HG03558 (cell line): ENCODE results near the gene AKR1D1.
"Not testable (repeated sequence)": the region's sequence is repeated elsewhere in the genome, so short reads cannot be mapped to it uniquely, and the experiment has no call there.

Experiments
- ATAC-seq: cut with Tn5 transposase; IDR thresholded peaks from one replicate; pipeline ENCODE4 v1.9.1; 2021; ENCODE audit warnings: moderate number of reproducible peaks; ENCODE audit not compliant: unreplicated experiment; ENCODE audit errors: extremely low read depth

AKR1D1 gene, protein sequence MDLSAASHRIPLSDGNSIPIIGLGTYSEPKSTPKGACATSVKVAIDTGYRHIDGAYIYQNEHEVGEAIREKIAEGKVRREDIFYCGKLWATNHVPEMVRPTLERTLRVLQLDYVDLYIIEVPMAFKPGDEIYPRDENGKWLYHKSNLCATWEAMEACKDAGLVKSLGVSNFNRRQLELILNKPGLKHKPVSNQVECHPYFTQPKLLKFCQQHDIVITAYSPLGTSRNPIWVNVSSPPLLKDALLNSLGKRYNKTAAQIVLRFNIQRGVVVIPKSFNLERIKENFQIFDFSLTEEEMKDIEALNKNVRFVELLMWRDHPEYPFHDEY

DNA sequence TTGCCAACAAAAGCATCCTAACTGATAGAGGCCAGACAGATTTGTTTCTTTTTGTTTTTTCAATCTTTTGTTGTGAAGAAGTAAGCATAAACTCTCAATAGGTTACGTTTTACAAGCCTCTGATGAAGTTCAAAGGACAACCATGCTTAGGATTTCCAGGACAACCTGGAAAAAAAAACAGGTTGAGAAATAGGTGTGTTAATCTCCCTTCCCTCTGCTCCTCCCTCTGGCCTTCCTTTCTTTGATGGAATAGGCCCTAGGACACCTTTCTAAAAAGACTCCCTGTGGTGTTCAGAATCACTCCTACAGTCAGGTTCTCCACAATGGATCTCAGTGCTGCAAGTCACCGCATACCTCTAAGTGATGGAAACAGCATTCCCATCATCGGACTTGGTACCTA, at the start of gene AKR1D1:
Gene AKR1D1 (plus strand): TSS at position 264 of the 400 bp plus-strand sequence. CDS start 60 bp downstream, at position 324.
- no peak for ATAC-seq

DNA sequence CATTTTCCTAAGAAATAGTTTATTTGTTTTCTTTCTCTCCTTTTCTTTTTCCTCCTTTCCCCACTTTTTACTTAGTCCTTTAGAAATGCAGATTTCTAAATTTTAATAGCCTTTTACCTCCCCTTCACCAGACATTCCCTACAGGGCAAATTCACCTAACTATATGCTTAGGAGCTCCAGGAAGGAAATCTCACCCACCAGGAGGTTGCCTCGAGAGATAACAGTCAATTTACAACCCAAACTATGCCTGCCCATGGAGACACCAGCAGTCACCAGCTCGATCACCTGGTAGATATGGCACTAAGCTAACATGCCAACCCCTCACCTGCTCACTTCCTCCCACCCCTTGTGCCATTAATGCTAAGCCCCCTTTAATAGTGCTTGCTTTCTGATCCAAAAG, 49.2 kb upstream of the AKR1D1 start:
- ATAC-seq = no peak

DNA sequence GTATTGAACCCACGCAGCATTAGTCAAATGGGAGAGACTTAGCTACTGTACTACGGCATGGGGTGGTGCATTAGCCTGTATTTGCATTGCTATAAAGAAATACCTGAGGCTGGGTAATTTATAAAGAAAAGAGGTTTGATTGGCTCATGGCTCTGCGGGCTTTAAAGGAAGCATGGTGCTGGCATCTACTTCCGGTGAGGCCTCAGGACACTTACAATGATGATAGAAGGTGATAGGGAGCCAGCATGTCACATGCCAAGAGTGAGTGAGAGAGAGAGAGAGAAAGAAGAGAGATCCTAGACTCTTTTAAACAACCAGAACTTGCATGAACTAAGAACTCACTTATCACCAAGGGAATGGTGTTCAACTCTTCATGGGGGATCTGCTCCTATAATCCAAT, 47.1 kb upstream of the AKR1D1 start:
- ATAC-seq = no peak

DNA sequence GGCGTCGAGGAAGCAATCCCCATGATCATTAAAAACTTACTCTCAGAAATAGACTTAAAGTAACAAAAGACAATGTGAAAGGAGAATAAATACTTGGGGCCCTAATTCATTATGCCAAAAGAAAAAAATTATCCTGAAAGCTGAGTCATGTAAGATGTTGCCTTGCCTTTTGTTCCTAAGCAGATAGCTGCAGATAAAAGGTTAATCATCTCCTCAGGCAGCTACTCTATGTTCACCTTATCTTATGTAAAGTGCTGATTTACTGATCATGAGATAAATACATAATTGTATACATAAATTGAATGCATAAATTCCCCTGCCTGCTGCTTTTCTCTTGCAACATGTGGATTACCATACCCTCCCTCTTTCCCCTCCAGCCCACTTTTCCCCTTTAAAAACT, 46.3 kb upstream of the AKR1D1 start:
- ATAC-seq = no peak

DNA sequence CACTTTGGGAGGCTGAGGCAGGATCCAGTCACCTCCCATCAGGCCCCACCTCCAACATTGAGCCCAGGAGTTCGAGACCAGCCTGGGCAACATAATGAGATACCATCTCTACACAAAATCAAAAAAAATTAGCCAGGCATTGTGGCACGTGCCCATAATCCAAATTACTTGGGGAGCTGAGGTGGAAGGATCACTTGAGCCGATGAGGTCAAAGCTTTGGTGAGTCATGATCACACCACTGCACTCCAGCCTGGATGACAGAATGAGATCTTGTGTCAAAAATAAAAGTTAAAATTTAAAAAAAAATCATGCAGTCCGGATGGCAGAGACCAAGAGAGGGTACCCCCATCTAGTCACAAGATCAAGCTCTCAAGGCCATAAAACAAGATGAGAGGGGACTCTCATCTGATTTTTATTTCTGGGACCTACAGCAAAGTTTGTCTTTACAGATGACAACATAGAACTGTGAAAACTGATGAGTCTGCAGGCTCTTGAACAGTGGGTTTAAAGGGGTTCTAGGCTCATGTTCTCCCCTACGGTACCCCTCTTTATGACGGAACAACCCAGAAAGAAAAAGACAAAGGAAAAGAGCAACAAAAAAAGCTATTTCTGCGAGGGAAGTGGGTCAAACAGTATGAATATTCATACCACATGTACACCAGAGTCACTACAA, 45.4 kb upstream of the AKR1D1 start:
- ATAC-seq = no peak

- peak; percentile 79 for ATAC-seq
Measured at GRCh38 chr7:138032186-138032585, 44.1 kb upstream of the AKR1D1 start.

DNA sequence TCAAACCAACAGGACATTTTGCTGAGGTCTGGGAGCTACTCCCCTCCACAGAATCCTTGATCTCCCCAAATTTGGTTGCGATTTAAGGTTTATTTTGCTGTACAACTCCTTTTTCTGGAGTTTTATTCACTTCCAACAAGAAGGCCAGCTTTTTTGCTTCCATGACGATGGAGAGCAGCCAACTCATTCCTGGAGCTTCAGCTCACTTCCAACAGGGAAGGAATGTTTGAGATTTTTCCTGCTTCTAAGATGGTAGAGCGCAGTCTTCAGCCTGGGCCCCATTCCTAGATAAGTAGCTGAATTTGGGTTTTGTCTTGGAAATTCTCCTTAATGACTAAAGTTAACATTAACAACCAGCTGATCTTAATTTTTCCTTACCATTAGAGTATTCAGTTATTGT, 43.5 kb upstream of the AKR1D1 start:
- ATAC-seq = no peak

DNA sequence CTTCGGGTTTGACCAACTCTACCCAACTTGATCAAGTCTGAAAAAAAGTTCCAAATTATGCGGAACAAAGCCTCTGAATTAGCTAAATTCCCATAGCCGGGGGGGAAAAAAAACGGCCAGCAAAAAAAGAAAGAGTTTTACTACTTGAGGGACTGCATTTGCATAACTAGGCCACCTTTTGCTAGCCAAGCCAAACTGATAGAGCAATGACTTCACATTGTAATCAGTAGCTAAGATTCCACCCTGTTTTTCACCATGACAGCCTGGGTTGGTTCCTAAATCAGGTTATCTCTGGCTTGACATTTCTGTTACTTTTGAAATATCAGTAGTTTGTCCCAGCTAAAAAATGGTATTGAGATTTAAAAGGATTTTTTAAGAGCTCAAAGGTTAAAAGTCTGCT, 43.0 kb upstream of the AKR1D1 start:
- no peak for ATAC-seq

DNA sequence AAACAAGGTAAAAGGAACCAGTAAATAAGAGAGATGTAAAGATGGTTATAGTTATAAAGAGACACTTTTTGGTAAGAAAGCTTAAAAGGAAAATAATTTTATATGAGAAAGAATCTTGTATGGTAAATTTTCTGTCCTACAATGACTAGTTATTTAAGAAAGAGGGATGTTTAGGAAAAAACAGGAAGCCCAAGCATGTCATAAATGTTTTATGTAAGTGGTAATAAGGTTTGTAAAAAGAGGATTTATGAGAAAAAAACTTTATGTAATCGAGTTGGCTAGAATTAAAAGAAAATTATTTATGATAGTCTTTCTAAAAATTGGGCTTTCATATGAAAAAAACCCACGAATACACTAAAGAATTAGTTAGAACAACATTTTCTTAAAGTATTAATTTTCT, 40.1 kb upstream of the AKR1D1 start:
- no peak for ATAC-seq

- not testable (repeated sequence) for ATAC-seq
Measured at GRCh38 chr7:138040063-138040462, 36.2 kb upstream of the AKR1D1 start.

DNA sequence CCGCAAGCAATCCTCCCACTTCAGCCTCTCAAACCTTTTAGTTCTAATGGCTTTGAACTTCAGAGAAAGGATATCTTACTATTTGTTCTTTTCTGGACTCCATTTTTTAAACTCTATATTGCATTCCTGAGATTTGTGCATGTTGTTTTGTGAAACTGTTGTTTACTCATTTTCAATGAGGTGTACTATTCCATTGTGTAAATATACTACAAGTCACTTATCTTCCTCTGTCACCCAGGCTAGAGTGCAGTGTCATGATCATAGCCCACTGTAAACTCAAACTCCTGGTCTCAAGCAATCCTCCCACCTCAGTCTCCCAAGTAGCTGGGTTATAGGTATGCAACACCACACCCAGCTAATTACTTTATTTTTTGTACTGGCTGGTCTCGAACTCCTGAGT, 31.4 kb upstream of the AKR1D1 start:
- ATAC-seq = no peak

DNA sequence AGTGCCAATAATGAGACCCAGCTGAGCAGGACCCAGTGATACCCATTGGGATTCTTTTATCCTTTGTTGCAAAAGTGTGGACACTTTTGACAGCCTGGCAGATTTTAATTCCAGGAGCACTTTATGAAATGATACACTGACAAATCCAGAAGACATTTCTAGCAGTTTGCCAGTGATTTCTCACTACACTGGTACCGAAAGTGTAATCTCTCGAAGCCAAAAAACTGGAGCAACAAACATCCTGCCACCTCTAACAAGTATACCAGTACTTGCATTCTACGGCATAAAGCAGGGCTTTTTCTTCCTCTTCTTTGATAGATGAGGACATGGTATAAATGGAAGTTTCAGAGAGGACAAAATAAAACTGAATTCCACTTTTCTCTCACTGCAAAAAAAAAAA, 28.4 kb upstream of the AKR1D1 start:
- ATAC-seq = no peak

- no peak for ATAC-seq
Measured at GRCh38 chr7:138049505-138050116, 26.6 kb upstream of the AKR1D1 start.

DNA sequence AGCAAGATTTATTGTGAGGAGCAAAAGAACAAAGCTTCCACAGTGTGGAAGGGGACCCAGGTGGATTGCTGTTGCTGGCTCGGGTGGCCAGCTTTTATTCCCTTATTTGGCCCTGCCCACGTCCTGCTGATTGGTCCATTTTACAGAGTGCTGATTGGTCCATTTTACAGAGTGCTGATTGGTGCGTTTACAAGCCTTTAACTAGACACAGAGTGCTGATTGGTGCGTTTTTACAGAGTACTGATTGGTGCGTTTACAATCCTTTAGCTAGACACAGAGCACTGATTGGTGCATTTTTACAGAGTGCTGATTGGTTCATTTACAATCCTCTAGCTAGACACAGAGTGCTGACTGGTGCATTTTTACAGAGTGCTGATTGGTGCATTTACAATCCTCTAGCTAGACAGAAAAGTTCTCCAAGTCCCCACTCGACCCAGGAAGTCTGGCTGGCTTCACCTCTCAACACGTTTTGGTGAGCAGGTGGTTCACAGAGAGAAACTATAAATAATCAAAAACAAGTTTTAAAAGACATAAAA, 24.5 kb upstream of the AKR1D1 start:
- ATAC-seq = not testable (repeated sequence)

DNA sequence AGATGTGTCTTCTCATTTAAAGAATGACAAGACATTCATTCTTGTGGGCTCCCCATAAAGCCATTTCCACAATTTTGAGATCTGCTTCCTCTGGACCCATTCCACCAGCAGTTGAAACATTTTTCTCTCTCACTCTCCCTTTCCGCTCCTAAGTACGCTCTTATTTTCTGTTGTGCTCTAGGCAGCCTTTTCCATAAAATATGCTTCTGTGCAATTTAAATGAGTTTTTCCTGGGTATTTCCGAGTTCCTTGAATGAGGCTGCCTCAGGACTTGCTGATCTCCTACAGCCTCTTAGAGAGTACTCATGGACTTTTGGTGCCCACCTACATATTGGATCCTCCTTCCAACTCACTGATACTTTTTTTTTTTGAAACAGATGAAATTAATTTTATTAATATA, 23.6 kb upstream of the AKR1D1 start:
- ATAC-seq = no peak

DNA sequence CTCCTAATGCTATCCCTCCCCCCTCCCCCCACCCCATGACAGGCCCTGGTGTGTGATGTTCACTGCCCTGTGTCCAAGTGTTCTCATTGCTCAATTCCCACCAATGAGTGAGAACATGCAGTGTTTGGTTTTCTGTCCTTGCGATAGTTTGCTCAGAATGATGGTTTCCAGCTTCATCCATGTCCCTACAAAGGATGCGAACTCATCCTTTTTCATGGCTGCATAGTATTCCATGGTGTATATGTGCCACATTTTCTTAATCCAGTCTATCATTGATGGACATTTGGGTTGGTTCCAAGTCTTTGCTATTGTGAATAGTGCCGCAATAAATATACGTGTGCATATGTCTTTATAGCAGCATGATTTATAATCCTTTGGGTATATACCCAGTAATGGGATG, 20.6 kb upstream of the AKR1D1 start:
- not testable (repeated sequence) for ATAC-seq

DNA sequence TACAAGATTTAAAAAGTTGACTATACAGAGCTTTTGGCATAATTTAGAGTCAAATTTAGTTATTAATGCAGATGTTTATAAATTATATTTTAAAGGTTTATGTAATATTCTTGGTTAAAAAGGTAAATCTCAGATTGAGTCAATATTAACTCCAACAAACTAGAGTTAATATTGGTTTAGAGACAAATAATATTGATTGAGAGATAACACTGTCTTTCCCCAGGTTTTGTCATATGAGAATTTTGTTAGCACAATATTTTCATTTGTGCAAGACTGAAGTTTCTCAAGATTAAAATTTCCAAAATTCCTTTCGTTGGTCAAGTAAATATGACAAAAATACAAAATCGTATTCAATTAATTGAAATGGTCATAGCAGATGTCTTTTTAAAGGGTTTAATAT, 12.9 kb upstream of the AKR1D1 start:
- ATAC-seq = no peak

GRCh38 chr7:138064856-138065357, 11.4 kb upstream of the AKR1D1 start:
- ATAC-seq = no peak

- ATAC-seq = no peak
Measured at GRCh38 chr7:138065827-138066226, 10.4 kb upstream of the AKR1D1 start.

DNA sequence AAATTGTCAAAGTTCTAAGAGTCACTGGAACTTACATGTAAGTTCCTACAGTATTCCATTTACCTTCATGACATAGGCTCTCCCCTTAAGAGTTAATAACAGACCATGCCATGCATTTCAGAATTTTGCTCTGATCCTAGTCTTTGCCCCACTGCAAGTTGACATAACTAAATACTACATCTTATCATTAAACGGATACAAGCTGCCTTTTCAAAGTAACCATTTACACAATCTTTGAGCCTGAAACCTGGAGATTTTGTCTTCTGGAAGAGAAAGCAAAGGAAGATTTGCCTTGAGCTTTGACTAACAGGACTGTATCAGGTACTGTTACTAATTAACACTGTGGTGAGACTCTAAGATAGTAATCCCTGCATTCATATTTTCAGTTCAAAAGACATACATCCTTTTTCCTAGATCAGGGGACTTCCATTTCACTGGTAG, 9.3 kb upstream of the AKR1D1 start:
- ATAC-seq = peak; percentile 57

GRCh38 chr7:138067774-138068173, 8.5 kb upstream of the AKR1D1 start:
- ATAC-seq = no peak
